Thoracic aorta (tissue), 2 donors: ENCODE results near the gene PDE4C. TPM values are rescaled to one million over a fixed set of nuclear protein-coding genes. Genes with fewer than 3 reads are reported as not detected.

Source experiments
- ATAC-seq: fragments of 150-250 bp; one replicate; pipeline ENCODE4 v1.8.0; 2017; ENCODE audit warnings: low read depth; ENCODE audit not compliant: insufficient number of reproducible peaks, low FRiP score
- DNase-seq: peaks from one replicate; pipeline ENCODE4 v3.0.0-alpha.2; 2020; ENCODE audit warnings: low spot score
- H3K27ac ChIP-seq, 2 donors: fragments of 200-600 bp; sonication (generic); 1 replicate in 1 of 2; 2 replicates in 1 of 2; pipeline ENCODE4 v1.5.1; 2016; ENCODE audit warnings: mild to moderate bottlenecking in 2 of 2, moderate library complexity in 2 of 2
- H3K27me3 ChIP-seq: fragments of 200-600 bp; sonication (generic); replicated peaks from 2 replicates; pipeline ENCODE4 v1.6.0; 2016; ENCODE audit warnings: mild to moderate bottlenecking; ENCODE audit not compliant: insufficient read depth
- H3K36me3 ChIP-seq: fragments of 200-600 bp; sonication (generic); one replicate; pipeline ENCODE4 v1.5.1; 2016
- H3K4me1 ChIP-seq, 2 donors: fragments of 200-600 bp; sonication (generic); 1 replicate in 1 of 2; 2 replicates in 1 of 2; pipeline versions ENCODE4 v1.5.1 to v1.6.0; 2016; ENCODE audit warnings: low read depth in 2 of 2, mild to moderate bottlenecking in 1 of 2; ENCODE audit not compliant: control insufficient read depth in 1 of 2
- H3K4me3 ChIP-seq: fragments of 200-600 bp; sonication (generic); 2 replicates; pipeline ENCODE4 v1.5.1; 2016; ENCODE audit warnings: mild to moderate bottlenecking
- H3K9me3 ChIP-seq: fragments of 200-600 bp; sonication (generic); 2 replicates; pipeline ENCODE4 v1.5.1; 2016
- CTCF ChIP-seq: fragments of 200-600 bp; sonication (generic); IDR thresholded peaks from one replicate; pipeline ENCODE4 v1.5.1; 2019; ENCODE audit warnings: antibody characterized with exemption
- total RNA-seq, 2 donors: library from RNA; depleted of rRNA; stranded (reverse); fragments of >200 nt; gene quantifications; one replicate each; pipeline versions ENCODE4 v1.1.0 to v1.2.3, GENCODE V29; 2016

PDE4C gene
- total RNA-seq, 2 donors from 2014 or later, result 0.41 to 0.42 TPM

- H3K4me3 ChIP-seq, result no peak overlapping the region
- H3K27ac ChIP-seq, result no peak overlapping the region
- TF ChIP-seq CTCF, result no peak
- ATAC-seq (no peak), DNase-seq (no peak)
- H3K9me3 ChIP-seq, result no peaks in the 10 kb centered on the region
- H3K36me3 ChIP-seq, result peaks cover 54% of the 10 kb centered on the region
- no peaks in the 10 kb centered on the region for H3K4me1 ChIP-seq
- no peaks in the 10 kb centered on the region for H3K27me3 ChIP-seq
These were observed 38.1 kb upstream of the PDE4C start for GRCh38 chr19:18264137-18264854.

DNA sequence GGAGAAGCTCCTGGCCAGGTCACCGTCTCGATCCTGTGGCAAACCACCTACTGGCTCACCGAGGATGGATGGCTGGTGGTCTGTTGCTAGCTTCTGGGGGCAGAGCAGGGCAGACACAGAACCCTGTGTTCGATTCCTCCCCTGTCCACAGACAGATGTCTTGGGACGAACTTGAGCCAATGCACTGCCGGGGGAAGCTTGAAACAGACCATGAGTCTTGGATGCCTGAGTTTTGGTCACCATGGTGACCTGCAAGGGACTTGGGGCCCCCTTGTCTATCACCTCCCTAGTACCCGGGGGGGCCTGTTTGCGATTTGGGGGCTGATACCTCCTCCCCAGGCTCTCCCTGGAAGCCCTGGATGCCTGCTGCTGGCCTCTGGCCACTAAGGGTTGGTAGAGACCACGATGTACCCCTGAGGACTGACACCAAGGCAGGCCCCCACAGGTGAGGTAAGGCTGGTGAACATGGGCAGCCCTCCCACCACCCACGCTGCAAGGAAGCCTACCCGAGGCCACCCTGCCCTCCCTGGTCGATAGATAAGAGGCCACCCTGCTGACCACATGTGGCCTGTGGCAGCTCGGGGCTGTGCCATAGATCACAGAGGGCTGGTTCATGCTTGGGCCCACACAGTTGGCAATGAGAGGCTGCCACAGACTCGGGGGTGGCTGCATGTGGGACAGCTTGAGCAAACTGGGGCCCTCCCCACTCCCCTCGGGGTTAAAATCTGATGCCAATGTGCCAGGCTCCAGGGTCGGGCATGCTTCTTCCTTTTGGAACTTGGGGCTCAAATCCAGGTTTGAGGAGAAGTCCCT, 37.3 kb upstream of the PDE4C start:
- no peak for TF ChIP-seq CTCF
- H3K27ac ChIP-seq, result no peak overlapping the region
- H3K36me3 ChIP-seq, result peaks cover 54% of the 10 kb centered on the region
- no peaks in the 10 kb centered on the region for H3K4me1 ChIP-seq
- H3K27me3 ChIP-seq, result no peaks in the 10 kb centered on the region
- no peak for DNase-seq
- no peak for ATAC-seq
- no peaks in the 10 kb centered on the region for H3K9me3 ChIP-seq
- no peak overlapping the region for H3K4me3 ChIP-seq

DNA sequence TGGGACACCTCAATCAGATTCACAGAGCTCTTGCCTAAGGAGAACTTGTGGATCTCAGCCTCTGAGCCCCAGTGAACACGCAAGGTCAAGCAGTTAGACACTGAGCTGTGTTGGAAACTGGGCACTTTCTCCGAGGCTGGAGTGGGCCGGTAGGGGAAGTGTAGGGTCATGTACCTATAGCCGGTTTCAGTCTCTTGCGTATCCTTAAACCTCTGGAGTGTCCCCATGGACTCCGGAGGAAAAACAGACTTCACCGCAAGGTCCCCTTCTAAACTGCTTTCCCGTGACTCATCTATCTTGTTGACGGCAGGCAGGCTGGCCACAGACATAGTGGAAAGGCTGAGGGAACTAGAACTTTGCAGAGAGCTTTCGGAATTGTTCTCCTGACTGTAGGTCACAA, 36.7 kb upstream of the PDE4C start:
- Histone ChIP-seq H3K27ac (no peak overlapping the region), H3K27me3 (no peaks in the 10 kb centered on the region), H3K9me3 (no peaks in the 10 kb centered on the region), H3K4me3 (no peak overlapping the region), H3K4me1 (no peaks in the 10 kb centered on the region), H3K36me3 (peaks cover 51% of the 10 kb centered on the region)
- ATAC-seq, result no peak
- no peak for DNase-seq
- TF ChIP-seq CTCF, result no peak

DNA sequence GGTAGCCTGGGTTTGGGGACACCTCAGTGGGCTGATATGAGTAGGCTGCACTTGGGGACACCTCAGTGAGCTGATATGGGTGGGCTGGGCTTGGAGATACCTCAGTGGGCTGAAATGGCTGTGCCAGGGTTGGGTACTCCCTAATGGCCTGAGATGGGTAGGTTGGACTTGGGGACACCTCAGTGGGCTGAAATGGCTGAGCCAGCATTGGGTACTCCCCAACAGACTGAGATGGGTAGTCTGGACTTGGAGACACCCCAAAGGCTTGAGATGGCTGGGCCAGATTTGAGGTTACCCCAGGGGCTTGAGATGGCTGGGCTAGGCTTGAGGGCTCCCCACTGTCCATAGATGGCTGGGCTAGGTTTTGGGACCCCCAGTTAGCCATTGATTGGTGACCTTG, 35.9 kb upstream of the PDE4C start:
- Histone ChIP-seq H3K36me3 (peaks cover 47% of the 10 kb centered on the region), H3K9me3 (no peaks in the 10 kb centered on the region), H3K27ac (no peak overlapping the region), H3K4me1 (no peaks in the 10 kb centered on the region), H3K27me3 (no peaks in the 10 kb centered on the region), H3K4me3 (no peak overlapping the region)
- no peak for TF ChIP-seq CTCF
- no peak for DNase-seq
- no peak for ATAC-seq

- no peak for DNase-seq
- H3K36me3 ChIP-seq, result peaks cover 42% of the 10 kb centered on the region
These were observed 35.2 kb upstream of the PDE4C start for GRCh38 chr19:18261474-18261873.

More at GRCh38 chr19:18261474-18261873, 35.2 kb upstream of the PDE4C start:
- Histone ChIP-seq H3K4me1 (no peaks in the 10 kb centered on the region), H3K4me3 (no peak overlapping the region), H3K27ac (no peak overlapping the region), H3K27me3 (no peaks in the 10 kb centered on the region), H3K9me3 (no peaks in the 10 kb centered on the region)
- no peak for ATAC-seq
- no peak for TF ChIP-seq CTCF
